Naive thymus-derived CD8-positive, alpha-beta T cell (primary cell): ENCODE measurements around the gene MLYCD. TPM values are rescaled to one million over a fixed set of nuclear protein-coding genes. Genes with fewer than 3 reads are reported as not detected.

ENCODE experiments used
- ATAC-seq, 2 donors: fragments of 150-1000 bp; cut with Tn5 transposase in 1 of 2; sonication (Bioruptor Pico), chemical (Tn5 transposase) in 1 of 2; 1 replicate in 1 of 2; 2 replicates in 1 of 2; pipeline ENCODE4 v1.10.0; 2021; ENCODE audit warnings: mild to moderate bottlenecking in 2 of 2, moderate library complexity in 2 of 2
- POLR2A ChIA-PET: fragments of 350-600 bp; sonication (Branson Sonifier 250); formaldehyde crosslinking; loops from one replicate; lab custom pipeline; 2021; ENCODE audit warnings: antibody characterized with exemption; lab: Charles Lee
- DNase-seq, 10 donors: peaks; one replicate each; pipeline versions ENCODE4 v3.0.0 to v3.0.0-alpha.2; 2020 to 2022
- H3K27ac Mint-ChIP-seq, 10 donors: one replicate each; pipeline ENCODE4 v1.8.0; 2020 to 2022; ENCODE audit warnings: mild to moderate bottlenecking in 10 of 10, mixed read lengths in 10 of 10, moderate library complexity in 4 of 10, inconsistent platforms in 1 of 10
- H3K27me3 Mint-ChIP-seq, 5 donors: one replicate each; pipeline ENCODE4 v1.8.0; 2021 to 2022; ENCODE audit warnings: mixed read lengths in 5 of 5
- H3K36me3 Mint-ChIP-seq, 3 donors: one replicate each; pipeline ENCODE4 v1.8.0; 2020 to 2022; ENCODE audit warnings: mixed read lengths in 3 of 3, mild to moderate bottlenecking in 2 of 3, inconsistent platforms in 1 of 3
- H3K4me1 Mint-ChIP-seq, 4 donors: one replicate each; pipeline ENCODE4 v1.8.0; 2021 to 2022; ENCODE audit warnings: mixed read lengths in 4 of 4
- H3K4me3 Mint-ChIP-seq, 10 donors: one replicate each; pipeline ENCODE4 v1.8.0; 2020 to 2022; ENCODE audit warnings: mild to moderate bottlenecking in 10 of 10, mixed read lengths in 10 of 10, moderate library complexity in 6 of 10, inconsistent platforms in 1 of 10
- H3K9me3 Mint-ChIP-seq, 9 donors: one replicate each; pipeline ENCODE4 v1.8.0; 2020 to 2022; ENCODE audit warnings: mixed read lengths in 9 of 9, mild to moderate bottlenecking in 3 of 9, inconsistent platforms in 1 of 9, moderate library complexity in 1 of 9
- polyA plus RNA-seq, 3 donors: library from polyadenylated mRNA; unstranded; fragments of 300-500 nt; fragmentation: Illumina TruSeq; gene quantifications; one replicate each; pipeline ENCODE4 v1.2.3, GENCODE V29; 2021
- total RNA-seq, 8 experiments: library from RNA in 2 of 8; stranded (reverse) in 2 of 8; gene quantifications; one replicate each; pipeline ENCODE4 v1.2.3 and lab custom pipeline; 2021 to 2026

The MLYCD gene
- 10 to 100 TPM in 1 of 2 experiments, 1 to 10 TPM in 1; 9.5 to 10.1 TPM for total RNA-seq
- polyA plus RNA-seq, result 1 to 10 TPM in 1 of 3 donors, under 1 TPM in 2; 0.69 to 2.2 (median 0.92) TPM
- 7.1 to 21.8 (median 11.7) reads per million in 6 experiments for total RNA-seq (lab: John Stamatoyannopoulos, UW)

DNA sequence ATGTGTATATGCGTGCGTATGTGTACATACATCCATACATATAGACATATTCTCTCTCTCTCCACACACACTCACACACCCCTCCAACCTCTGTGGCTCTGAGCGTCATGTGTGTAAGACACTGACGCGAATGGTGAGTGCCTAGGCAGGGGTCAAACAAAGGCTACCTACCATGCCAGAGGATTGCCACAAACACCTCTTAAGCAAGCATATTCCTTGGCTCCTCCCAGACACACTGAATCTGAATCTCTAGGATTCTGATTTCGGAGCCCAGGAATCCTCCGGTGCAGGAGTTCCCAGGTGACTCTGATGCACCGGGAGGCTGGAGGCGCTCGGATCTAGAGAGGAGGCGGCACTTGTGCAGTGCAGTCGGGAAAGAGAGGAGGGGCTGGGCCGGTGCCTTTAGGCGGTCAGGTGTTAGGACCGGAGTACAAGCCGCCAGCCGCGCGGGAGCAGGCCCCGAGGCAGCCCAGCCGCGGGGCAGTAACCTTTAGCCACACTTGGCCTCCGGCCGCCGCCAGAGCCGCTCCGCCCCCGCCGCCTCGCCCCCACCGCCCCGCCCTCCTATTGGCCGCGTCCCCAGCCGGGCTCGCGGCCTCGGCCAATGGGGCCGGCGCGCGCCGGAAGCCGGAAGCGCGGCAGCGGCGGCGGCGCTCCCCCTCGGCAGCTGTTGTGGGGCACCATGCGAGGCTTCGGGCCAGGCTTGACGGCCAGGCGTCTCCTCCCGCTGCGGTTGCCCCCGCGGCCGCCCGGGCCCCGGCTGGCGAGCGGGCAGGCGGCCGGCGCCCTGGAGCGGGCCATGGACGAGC, at the start of gene MLYCD:
Gene MLYCD, plus strand, starts transcription at position 653 of the 809 bp plus-strand sequence. Its CDS starts 30 bp downstream, at position 683.
- H3K27ac Mint-ChIP-seq, result peak within 1 kb of the TSS; percentile 63 to 96 (median 94)
- ATAC-seq, result peak; percentile 94 to 96
- peak within 1 kb of the TSS; percentile 88 to 99 (median 94) for H3K4me3 Mint-ChIP-seq
- peaks cover 0 to 8% (median 4%) of the 10 kb centered on the region in 5 donors for H3K27me3 Mint-ChIP-seq
- H3K4me1 Mint-ChIP-seq, result peaks cover 22 to 46% (median 41%) of the 10 kb centered on the region in 4 donors
- POLR2A ChIA-PET, result interaction anchor here (1.2 kb wide), 1 partner anchor 91 kb away, joined by 4 read pairs; the partner anchor contains the start of gene HSBP1
- peak; percentile 52 to 78 (median 68) for DNase-seq
- H3K36me3 Mint-ChIP-seq, result peaks cover 0 to 8% (median 0%) of the 10 kb centered on the region in 3 donors
- peaks cover 0 to 2% (median 0%) of the 10 kb centered on the region in 9 donors for H3K9me3 Mint-ChIP-seq

DNA sequence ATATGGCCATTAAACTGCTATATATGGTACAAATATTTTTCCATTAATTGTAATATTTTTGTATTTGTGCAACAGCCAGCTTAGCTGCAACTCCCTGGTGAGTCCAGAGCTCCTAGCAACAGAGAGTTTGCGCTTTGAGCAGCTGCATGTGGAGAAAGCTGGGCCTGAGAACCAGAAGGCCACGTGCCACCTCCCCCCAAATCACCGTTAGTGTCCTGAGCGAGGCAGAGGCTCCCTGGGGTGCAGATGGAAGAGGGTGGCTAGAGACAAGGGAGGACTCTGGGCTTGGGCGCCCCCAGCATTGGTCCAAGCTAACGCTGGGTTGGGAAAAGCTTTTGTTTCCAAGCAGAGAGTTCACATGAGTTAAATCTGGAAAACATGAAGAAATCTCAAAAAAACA, 49.5 kb upstream of the MLYCD start:
- DNase-seq (no peak), ATAC-seq (no peak)
- peaks cover 0 to 22% (median 19%) of the 10 kb centered on the region in 5 donors for H3K27me3 Mint-ChIP-seq
- no peak overlapping the region for H3K4me3 Mint-ChIP-seq
- H3K9me3 Mint-ChIP-seq, result no peaks in the 10 kb centered on the region
- H3K27ac Mint-ChIP-seq, result no peak overlapping the region
- POLR2A ChIA-PET, result no interaction called here
- H3K4me1 Mint-ChIP-seq, result no peaks in the 10 kb centered on the region
- no peaks in the 10 kb centered on the region for H3K36me3 Mint-ChIP-seq

DNA sequence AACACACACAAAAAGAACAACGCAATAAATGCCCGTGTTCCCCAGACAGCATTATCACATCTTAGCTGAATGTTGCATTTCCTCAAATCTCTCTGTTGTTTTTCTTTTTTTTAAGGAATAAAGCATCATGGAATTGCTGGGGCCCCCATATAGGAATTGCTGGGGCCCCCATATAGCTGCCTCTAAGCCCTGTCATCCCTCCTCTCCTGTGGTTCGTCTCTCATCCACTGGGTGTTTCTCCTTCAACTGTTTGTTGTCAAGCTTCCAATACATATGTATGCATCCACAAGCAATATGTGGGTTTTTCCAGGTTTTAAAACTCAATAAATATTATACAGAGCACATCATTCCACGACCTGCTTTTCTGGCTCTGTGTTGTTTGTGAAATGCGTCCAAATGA, 48.0 kb upstream of the MLYCD start:
- POLR2A ChIA-PET, result no interaction called here
- Mint-ChIP-seq H3K4me3 (no peak overlapping the region), H3K36me3 (no peaks in the 10 kb centered on the region), H3K27me3 (peaks cover 0 to 22% (median 19%) of the 10 kb centered on the region in 5 donors), H3K4me1 (no peaks in the 10 kb centered on the region), H3K9me3 (no peaks in the 10 kb centered on the region), H3K27ac (no peak overlapping the region)
- DNase-seq (no peak), ATAC-seq (no peak)

DNA sequence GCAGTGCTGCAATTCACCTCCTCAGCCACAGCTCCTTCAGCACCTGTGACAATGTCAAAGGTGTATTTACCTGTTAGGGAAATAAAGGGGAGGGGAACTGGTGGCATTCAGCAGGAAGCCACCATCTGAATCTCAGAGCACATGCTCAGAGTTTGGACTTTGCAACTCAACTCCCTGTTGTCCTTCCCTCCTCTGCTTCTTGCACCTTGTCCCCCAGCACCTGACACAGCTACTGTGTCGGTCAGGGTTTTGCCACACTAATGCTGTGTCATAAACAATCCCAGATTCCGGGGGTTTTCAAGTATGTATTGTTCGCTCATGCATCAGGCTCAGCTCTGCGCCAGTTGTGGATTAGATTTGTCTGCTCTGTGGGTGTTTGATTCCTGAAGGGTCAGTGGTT, 47.4 kb upstream of the MLYCD start:
- DNase-seq, result no peak
- no peaks in the 10 kb centered on the region for H3K36me3 Mint-ChIP-seq
- POLR2A ChIA-PET, result no interaction called here
- no peak overlapping the region for H3K27ac Mint-ChIP-seq
- no peaks in the 10 kb centered on the region for H3K9me3 Mint-ChIP-seq
- ATAC-seq, result no peak
- no peak overlapping the region for H3K4me3 Mint-ChIP-seq
- no peaks in the 10 kb centered on the region for H3K4me1 Mint-ChIP-seq
- H3K27me3 Mint-ChIP-seq, result peaks cover 0 to 22% (median 19%) of the 10 kb centered on the region in 5 donors

DNA sequence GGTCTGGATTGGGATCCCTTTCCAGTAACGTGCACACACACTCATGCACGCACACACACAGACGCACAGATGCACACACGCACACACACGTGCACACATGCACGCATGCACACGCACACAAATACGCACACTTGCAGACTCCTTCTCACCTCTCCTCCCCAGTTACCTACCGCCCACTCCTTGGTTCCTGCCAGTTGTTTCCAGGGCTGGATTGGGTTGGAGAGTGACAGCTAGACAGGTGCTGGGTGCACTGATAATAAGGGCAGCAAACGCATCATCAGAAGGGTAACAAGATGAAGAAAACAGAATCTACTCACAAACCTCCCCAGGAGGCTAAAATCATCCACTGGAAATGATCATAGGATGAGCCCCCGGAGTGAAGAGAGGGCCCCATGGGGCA, 46.1 kb upstream of the MLYCD start:
- no peaks in the 10 kb centered on the region for H3K4me1 Mint-ChIP-seq
- DNase-seq (no peak), ATAC-seq (no peak)
- POLR2A ChIA-PET, result no interaction called here
- no peaks in the 10 kb centered on the region for H3K9me3 Mint-ChIP-seq
- H3K36me3 Mint-ChIP-seq, result no peaks in the 10 kb centered on the region
- peaks cover 0 to 25% (median 22%) of the 10 kb centered on the region in 5 donors for H3K27me3 Mint-ChIP-seq
- H3K27ac Mint-ChIP-seq, result no peak overlapping the region
- H3K4me3 Mint-ChIP-seq, result no peak overlapping the region

DNA sequence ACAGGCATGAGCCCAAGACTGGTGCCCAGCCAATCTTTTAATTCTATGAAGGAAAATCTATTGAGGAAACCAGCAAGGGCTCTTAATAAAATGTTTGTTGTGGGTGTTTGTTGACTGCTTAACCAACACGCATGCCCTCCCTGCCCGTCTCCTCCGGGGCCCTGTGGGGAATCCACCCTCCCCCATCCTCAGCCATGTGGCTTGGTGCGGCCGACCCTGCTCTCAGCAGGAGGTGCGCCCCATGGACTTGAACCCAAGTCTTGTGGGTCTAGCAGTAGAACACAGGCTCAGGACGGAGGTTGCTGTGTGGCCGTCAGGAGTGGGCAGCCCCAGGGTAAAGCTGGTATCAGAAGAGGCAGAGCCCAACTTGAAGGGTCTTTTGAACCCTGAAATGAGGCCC, 45.1 kb upstream of the MLYCD start:
- ATAC-seq, result no peak
- POLR2A ChIA-PET, result no interaction called here
- H3K27ac Mint-ChIP-seq, result no peak overlapping the region
- peaks cover 0 to 30% (median 22%) of the 10 kb centered on the region in 5 donors for H3K27me3 Mint-ChIP-seq
- no peaks in the 10 kb centered on the region for H3K36me3 Mint-ChIP-seq
- no peak for DNase-seq
- H3K4me1 Mint-ChIP-seq, result no peaks in the 10 kb centered on the region
- no peaks in the 10 kb centered on the region for H3K9me3 Mint-ChIP-seq
- no peak overlapping the region for H3K4me3 Mint-ChIP-seq

DNA sequence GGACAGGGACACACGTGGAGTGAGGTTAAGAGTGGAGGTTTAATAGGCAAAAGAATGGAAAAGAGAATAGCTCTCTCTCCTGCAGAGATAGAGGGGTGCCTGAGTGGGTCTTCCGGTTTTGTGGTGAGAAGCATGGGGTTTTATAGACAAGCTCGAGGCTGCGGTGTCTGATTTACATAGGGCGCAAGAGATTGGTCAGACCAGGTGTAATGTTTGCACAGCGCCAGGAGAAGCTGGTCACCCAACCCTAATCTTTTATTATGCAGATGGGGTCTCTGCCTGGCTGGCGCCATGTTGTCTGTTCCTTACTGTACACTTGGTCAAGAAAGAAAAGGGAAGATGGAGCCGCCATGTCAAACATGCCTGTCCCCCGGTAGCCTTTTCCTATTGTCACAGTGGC, 44.5 kb upstream of the MLYCD start:
- POLR2A ChIA-PET, result no interaction called here
- no peak overlapping the region for H3K27ac Mint-ChIP-seq
- ATAC-seq (no peak), DNase-seq (no peak)
- no peaks in the 10 kb centered on the region for H3K4me1 Mint-ChIP-seq
- no peaks in the 10 kb centered on the region for H3K36me3 Mint-ChIP-seq
- no peak overlapping the region for H3K4me3 Mint-ChIP-seq
- H3K27me3 Mint-ChIP-seq, result peaks cover 0 to 31% (median 22%) of the 10 kb centered on the region in 5 donors
- no peaks in the 10 kb centered on the region for H3K9me3 Mint-ChIP-seq

DNA sequence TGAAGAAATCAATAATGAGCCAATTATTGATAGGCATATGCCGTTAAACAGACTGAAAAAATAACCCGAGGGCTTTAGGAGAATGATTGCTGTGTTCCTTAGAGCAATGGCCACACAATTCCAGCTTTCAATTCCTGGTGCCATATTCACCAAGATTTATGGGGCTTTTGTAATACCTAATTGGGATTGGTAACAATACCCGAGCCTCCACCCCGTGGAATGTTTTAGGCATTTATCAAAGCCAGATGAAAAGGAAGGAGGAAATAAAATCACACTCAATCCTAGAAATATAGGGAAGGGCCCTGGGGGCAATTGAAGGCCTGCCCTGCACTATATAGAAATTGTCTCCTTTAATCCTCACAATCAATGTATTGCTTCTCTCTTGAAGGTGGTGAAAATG, 42.1 kb upstream of the MLYCD start:
- H3K4me1 Mint-ChIP-seq, result no peaks in the 10 kb centered on the region

DNA sequence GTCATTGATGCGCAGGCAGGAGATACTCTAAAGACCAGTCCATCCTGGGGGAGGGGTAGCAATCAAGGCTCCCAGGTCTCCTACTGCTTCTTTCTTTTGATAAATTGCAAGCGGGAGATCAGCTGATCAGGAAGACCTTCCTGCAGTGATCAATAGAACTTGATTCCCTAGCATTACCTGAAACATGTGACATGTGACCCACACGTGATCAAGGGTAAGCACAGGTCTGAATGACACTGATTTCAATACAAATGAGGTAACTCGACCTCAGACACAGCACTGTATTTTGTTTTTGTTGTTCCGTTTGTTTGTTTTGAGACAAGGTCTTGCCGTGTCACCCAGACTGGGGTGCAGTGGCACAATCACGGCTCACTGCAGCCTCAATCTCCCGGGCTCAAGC, 39.6 kb upstream of the MLYCD start:
- H3K36me3 Mint-ChIP-seq, result peaks cover 0 to 4% (median 0%) of the 10 kb centered on the region in 3 donors
- no peak overlapping the region for H3K4me3 Mint-ChIP-seq
- H3K27me3 Mint-ChIP-seq, result peaks cover 0 to 16% (median 11%) of the 10 kb centered on the region in 5 donors
- H3K4me1 Mint-ChIP-seq, result no peaks in the 10 kb centered on the region
- H3K27ac Mint-ChIP-seq, result no peak overlapping the region
- no peak for ATAC-seq
- H3K9me3 Mint-ChIP-seq, result peaks cover 0 to 4% (median 0%) of the 10 kb centered on the region in 9 donors
- no peak for DNase-seq
- POLR2A ChIA-PET, result no interaction called here

More for the DNA sequence above, 42.1 kb upstream of the MLYCD start:
- no peak for DNase-seq
- ATAC-seq, result no peak
- Mint-ChIP-seq H3K9me3 (no peaks in the 10 kb centered on the region), H3K4me3 (no peak overlapping the region), H3K27ac (no peak overlapping the region), H3K36me3 (no peaks in the 10 kb centered on the region), H3K27me3 (peaks cover 0 to 28% (median 11%) of the 10 kb centered on the region in 5 donors)
- POLR2A ChIA-PET, result no interaction called here

DNA sequence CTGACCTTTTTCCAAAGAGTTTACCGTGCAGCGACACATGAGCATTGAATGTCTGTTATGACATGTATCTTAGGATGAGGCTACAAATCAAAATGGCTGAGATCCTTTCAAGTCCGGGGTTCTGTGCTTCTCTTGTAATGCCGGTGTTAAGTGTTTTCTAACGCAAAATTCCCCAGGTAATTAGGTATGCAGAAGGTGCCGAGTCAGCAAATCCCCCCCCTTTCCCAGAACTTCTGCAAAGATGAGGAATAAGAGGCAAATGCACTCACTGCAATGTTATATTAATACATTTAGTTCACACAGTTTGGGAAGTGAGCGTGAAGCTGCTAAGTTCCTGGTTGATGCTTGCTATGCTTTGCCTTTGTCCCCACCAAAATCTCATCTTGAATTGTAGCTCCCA, 36.3 kb upstream of the MLYCD start:
- Mint-ChIP-seq H3K4me3 (no peak overlapping the region), H3K4me1 (no peaks in the 10 kb centered on the region), H3K36me3 (peaks cover 0 to 13% (median 0%) of the 10 kb centered on the region in 3 donors), H3K27me3 (peaks cover 1 to 32% (median 18%) of the 10 kb centered on the region in 5 donors), H3K9me3 (peaks cover 0 to 19% (median 6%) of the 10 kb centered on the region in 9 donors), H3K27ac (no peak overlapping the region)
- POLR2A ChIA-PET, result no interaction called here
- DNase-seq (no peak), ATAC-seq (no peak)

DNA sequence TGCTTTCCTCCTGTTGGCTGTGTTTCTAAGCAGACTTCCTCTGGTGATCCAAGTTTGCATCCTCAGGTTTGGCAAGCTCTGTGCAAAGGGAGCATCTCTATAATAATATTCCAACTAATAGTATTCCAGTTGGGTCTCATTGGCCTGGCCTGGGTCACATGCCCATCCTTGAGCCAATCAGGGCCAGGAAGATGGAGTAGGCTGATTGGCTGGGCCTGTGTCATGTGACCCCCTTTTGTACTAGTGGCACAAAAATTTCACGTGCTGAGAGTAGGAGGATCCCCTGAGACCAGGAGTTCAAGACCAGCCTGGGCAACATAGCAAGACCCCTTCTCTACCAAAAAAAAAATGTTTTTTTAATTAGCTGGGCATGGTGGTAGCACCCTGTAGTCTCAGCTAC, 35.2 kb upstream of the MLYCD start:
- ATAC-seq, result no peak
- Mint-ChIP-seq H3K9me3 (peaks cover 0 to 20% (median 6%) of the 10 kb centered on the region in 9 donors), H3K36me3 (peaks cover 0 to 13% (median 0%) of the 10 kb centered on the region in 3 donors), H3K4me1 (no peaks in the 10 kb centered on the region), H3K27me3 (peaks cover 0 to 41% (median 19%) of the 10 kb centered on the region in 5 donors), H3K4me3 (no peak overlapping the region), H3K27ac (peak overlapping the region in 1 of 10 donors; percentile 70)
- DNase-seq, result no peak
- POLR2A ChIA-PET, result no interaction called here

DNA sequence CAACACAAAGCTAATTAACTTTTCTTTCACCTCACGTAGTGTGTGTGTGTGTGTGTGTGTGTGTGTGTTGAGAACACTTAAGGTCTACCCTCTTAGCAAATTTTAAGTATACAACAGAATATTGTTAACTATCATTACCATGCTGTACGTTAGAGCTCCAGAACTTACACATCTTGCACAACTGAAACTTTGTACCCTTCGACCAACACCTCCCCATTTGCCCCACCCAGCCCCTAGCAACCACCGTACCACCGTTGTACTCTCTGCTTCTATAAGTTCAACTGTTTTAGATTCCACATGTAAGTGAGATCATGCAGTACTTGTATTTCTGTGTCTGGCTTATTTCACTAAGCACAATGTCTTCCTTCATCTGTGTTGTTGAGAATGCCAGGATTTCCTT, 28.1 kb upstream of the MLYCD start:
- H3K4me1 Mint-ChIP-seq, result no peaks in the 10 kb centered on the region
- peaks cover 0 to 15% (median 5%) of the 10 kb centered on the region in 9 donors for H3K9me3 Mint-ChIP-seq
- ATAC-seq (no peak), DNase-seq (no peak)
- H3K27me3 Mint-ChIP-seq, result peaks cover 22 to 67% (median 40%) of the 10 kb centered on the region in 5 donors
- POLR2A ChIA-PET, result no interaction called here
- no peak overlapping the region for H3K27ac Mint-ChIP-seq
- H3K4me3 Mint-ChIP-seq, result no peak overlapping the region
- H3K36me3 Mint-ChIP-seq, result peaks cover 0 to 8% (median 0%) of the 10 kb centered on the region in 3 donors

DNA sequence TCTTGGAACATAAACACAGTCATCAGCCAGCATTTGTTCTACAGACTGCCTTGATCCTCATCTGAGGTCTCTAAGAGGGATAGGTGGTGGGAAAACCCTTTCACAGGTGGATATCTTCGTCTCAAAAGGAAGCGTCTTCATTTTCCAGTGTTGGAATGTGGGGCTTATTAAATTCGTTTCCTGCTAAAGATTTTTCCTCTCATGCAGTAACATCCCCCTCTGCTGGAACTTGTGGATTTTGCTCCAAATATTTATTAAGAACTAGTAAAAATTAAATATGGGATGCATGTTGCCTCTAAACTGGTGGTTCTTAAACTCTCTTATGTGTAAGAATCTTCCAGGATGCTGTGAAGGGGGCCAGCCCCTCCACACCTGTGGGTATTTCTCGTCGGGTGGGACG, 20.1 kb upstream of the MLYCD start:
- no peak overlapping the region for H3K4me3 Mint-ChIP-seq
- POLR2A ChIA-PET, result no interaction called here
- ATAC-seq (no peak), DNase-seq (no peak)
- H3K36me3 Mint-ChIP-seq, result peaks cover 0 to 7% (median 0%) of the 10 kb centered on the region in 3 donors
- no peaks in the 10 kb centered on the region for H3K4me1 Mint-ChIP-seq
- peaks cover 0 to 9% (median 0%) of the 10 kb centered on the region in 9 donors for H3K9me3 Mint-ChIP-seq
- peaks cover 13 to 42% (median 23%) of the 10 kb centered on the region in 5 donors for H3K27me3 Mint-ChIP-seq
- H3K27ac Mint-ChIP-seq, result no peak overlapping the region
